ENCODE data around the gene TBC1D9. TPM values are rescaled to one million over a fixed set of nuclear protein-coding genes. Genes with fewer than 3 reads are reported as not detected.

Gene TBC1D9
- total and polyA plus RNA-seq, 10 of the 15 experiments (the other 5 are each of a cell fraction or from before 2014, with no cell fraction given), result 0.87 to 14.9 (median 7.1) TPM

DNA sequence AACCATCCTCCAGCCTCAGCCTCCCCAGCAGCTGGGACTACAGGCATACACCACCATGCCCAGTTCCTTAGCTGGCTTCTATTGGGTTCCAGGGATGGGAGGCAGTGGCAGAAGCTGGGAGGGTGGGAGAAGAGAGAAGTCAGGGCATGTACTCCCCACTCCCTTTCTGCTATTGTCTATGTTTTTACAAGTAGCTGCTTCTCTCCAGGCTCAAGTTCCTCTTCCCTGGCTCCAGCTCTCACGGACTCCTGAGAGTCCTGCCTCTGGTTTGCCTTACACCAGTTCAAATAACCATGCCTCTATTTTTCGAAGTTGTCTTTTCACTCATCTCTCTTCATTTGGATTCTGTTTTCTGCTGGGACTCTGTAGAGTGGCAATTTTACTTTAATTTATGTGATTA lies 2.9 kb downstream of the TBC1D9 start:
- ChIA-PET SMC1A (ENCODE audit: uncharacterized antibody, unreplicated experiment) (interaction anchor here (1.3 kb wide), 1 partner anchor 10 kb away, joined by 3 read pairs; no protein-coding TSS in a partner anchor), CTCF (interaction anchor here (0.8 to 1.2 kb wide), 2 partner anchors 10 to 18 kb away, joined by 3 to 5 read pairs; no protein-coding TSS in a partner anchor), RAD21 (ENCODE audit: unreplicated experiment) (no interaction called here), POLR2A (no interaction called here)
- no peaks in the 10 kb centered on the region; the same call in 1 of the 3 replicates for H3K9me3 ChIP-seq (replicated peaks; ENCODE audit: control insufficient read depth, insufficient read depth, low read length)
- TF ChIP-seq TAF1 (IDR thresholded peaks at IDR 0.05; ENCODE audit: borderline replicate concordance, low read depth, low read length) (no peak), BRCA1 (IDR thresholded peaks at IDR 0.05; ENCODE audit: low read depth, low read length) (no peak), KLF5 (IDR thresholded peaks at IDR 0.05; ENCODE audit: partially characterized antibody) (no peak), CBX3 (IDR thresholded peaks at IDR 0.05; ENCODE audit: borderline replicate concordance, low read depth) (no peak), BCL11A (IDR thresholded peaks at IDR 0.05; ENCODE audit: low read depth, low read length) (no peak), STAT3 (IDR thresholded peaks at IDR 0.05; ENCODE audit: low read depth, low read length) (no peak), SRF (IDR thresholded peaks at IDR 0.05; ENCODE audit: low read depth in 2 of 2, low read length in 2 of 2) (no peak), NFXL1 (IDR thresholded peaks at IDR 0.05; ENCODE audit: borderline replicate concordance) (no peak), SUZ12 (IDR thresholded peaks at IDR 0.05; ENCODE audit: unreplicated experiment) (no peak), EGR1 (IDR thresholded peaks at IDR 0.05; ENCODE audit: borderline replicate concordance in 1 of 2, low read depth in 2 of 2, low read length in 2 of 2) (no peak), NFYA (IDR thresholded peaks at IDR 0.05; ENCODE audit: borderline replicate concordance, low read depth, low read length) (no peak), NFIC (IDR thresholded peaks at IDR 0.05; ENCODE audit: low read depth, low read length) (no peak)
- peak overlapping the region; percentile 56; the same call in 1 of the 2 replicates for H3K4me2 ChIP-seq (ENCODE audit: control insufficient read depth, insufficient read depth)
- WGBS (ENCODE audit: insufficient coverage, insufficient replicate concordance, low lambda C conversion rate, missing lambda C conversion rate), result 4% methylated on average over 2 of the region's 2 CpGs
- FAIRE-seq, result no peak
- H3K4me3 ChIP-seq, result peak overlapping the region; percentile 57; the same call in 1 of the 2 replicates
- intact Hi-C loops (cut with micrococcal nuclease; ENCODE audit: unreplicated experiment), result no loop called here
- no peaks in the 10 kb centered on the region for H3K27me3 ChIP-seq (replicated peaks in 1 of 2; ENCODE audit: control insufficient read depth in 2 of 2, insufficient read depth in 2 of 2, low read length in 1 of 2)
- H3K9ac ChIP-seq (ENCODE audit: control insufficient read depth, insufficient read depth, low read length), result peak overlapping the region; percentile 11; the same call in 1 of the 2 replicates
- H3K27ac ChIP-seq (ENCODE audit: control insufficient read depth, insufficient read depth), result peak overlapping the region; percentile 10; the same call in 1 of the 2 replicates
- H3K4me1 ChIP-seq (ENCODE audit: control insufficient read depth, insufficient read depth, low read length), result peaks cover 3% of the 10 kb centered on the region; the same call in 1 of the 2 replicates
- H3K79me2 ChIP-seq (ENCODE audit: control insufficient read depth, insufficient read depth, low read length), result peaks cover 23% of the 10 kb centered on the region
- in situ Hi-C loops (cut with MboI), result no loop called here
- ATAC-seq, result no peak
- no peaks in the 10 kb centered on the region for H3K36me3 ChIP-seq (ENCODE audit: control insufficient read depth in 2 of 2, insufficient read depth in 2 of 2, low read length in 1 of 2)
- TSS peak; percentile 21 for BruUV-seq (replicated peaks)
- no peak overlapping the region for H2AFZ ChIP-seq (ENCODE audit: control insufficient read depth, low read depth, low read length)
- DNase-seq (ENCODE audit: low read depth, low spot score), result no peak
- H4K20me1 ChIP-seq (ENCODE audit: control insufficient read depth, insufficient read depth), result no peaks in the 10 kb centered on the region
